DOHH2 (cell line): Measurements from ENCODE around the gene ZNF322.

Experiments used
- H3F3A ChIP-seq: fragments of 200-600 bp; sonication (generic), shearing (Covaris generic); 2 replicates; pipeline ENCODE4 v1.6.0; 2016; ENCODE audit warnings: antibody characterized with exemption, mild to moderate bottlenecking; ENCODE audit not compliant: control insufficient read depth, insufficient read depth
- H3K27ac ChIP-seq: fragments of 200-600 bp; sonication (generic); 2 replicates; pipeline ENCODE4 v1.5.1; 2014; ENCODE audit warnings: low read depth, mild to moderate bottlenecking, low read length, moderate library complexity
- H3K27me3 ChIP-seq: fragments of 200-600 bp; sonication (generic); 2 replicates; pipeline ENCODE4 v1.6.1; 2014; ENCODE audit warnings: mild to moderate bottlenecking, low read length, mixed read lengths; ENCODE audit not compliant: control insufficient read depth
- H3K36me3 ChIP-seq: fragments of 200-600 bp; sonication (generic); 2 replicates; pipeline ENCODE4 v1.6.1; 2014; ENCODE audit warnings: mild to moderate bottlenecking, low read length, moderate library complexity, mixed read lengths; ENCODE audit not compliant: control insufficient read depth
- H3K4me1 ChIP-seq: fragments of 200-600 bp; sonication (generic); 2 replicates; pipeline ENCODE4 v1.6.1; 2014; ENCODE audit warnings: mild to moderate bottlenecking, low read length, mixed read lengths; ENCODE audit not compliant: control insufficient read depth
- H3K4me2 ChIP-seq: fragments of 200-600 bp; sonication (generic); 2 replicates; pipeline ENCODE4 v1.6.0; 2014; ENCODE audit warnings: mild to moderate bottlenecking, low read length, moderate library complexity
- H3K4me3 ChIP-seq: fragments of 200-600 bp; sonication (generic); 2 replicates; pipeline ENCODE4 v1.5.1; 2014; ENCODE audit warnings: mild to moderate bottlenecking, low read length, mixed read lengths
- H3K79me2 ChIP-seq: fragments of 200-600 bp; sonication (generic); 2 replicates; pipeline ENCODE4 v1.6.1; 2014; ENCODE audit warnings: mild to moderate bottlenecking, low read length, mixed read lengths; ENCODE audit not compliant: control insufficient read depth
- H3K9me2 ChIP-seq: fragments of 200-600 bp; sonication (generic); replicated peaks from 2 replicates; pipeline ENCODE4 v1.6.1; 2014; ENCODE audit warnings: mild to moderate bottlenecking, low read length, mixed read lengths; ENCODE audit not compliant: control insufficient read depth
- H3K9me3 ChIP-seq: fragments of 200-600 bp; sonication (generic); 2 replicates; pipeline ENCODE4 v1.6.1; 2014; ENCODE audit warnings: antibody characterized with exemption, low read length, mixed read lengths; ENCODE audit not compliant: control insufficient read depth, insufficient read depth
- H4K20me1 ChIP-seq: fragments of 200-600 bp; sonication (generic); 2 replicates; pipeline ENCODE4 v1.6.0; 2014; ENCODE audit warnings: low read depth, mild to moderate bottlenecking, antibody characterized with exemption, low read length, moderate library complexity; ENCODE audit not compliant: control insufficient read depth, insufficient read depth
- CTCF ChIP-seq: fragments of 200-600 bp; sonication (generic); IDR thresholded peaks from one replicate; pipeline ENCODE4 v1.5.1; 2014; ENCODE audit warnings: antibody characterized with exemption, mild to moderate bottlenecking, low read depth, low read length; ENCODE audit not compliant: poor library complexity, severe bottlenecking
- EZH2phosphoT487 ChIP-seq: fragments of 200-600 bp; sonication (generic); IDR thresholded peaks from 2 replicates; pipeline ENCODE4 v1.6.1; 2017; ENCODE audit warnings: borderline replicate concordance, mild to moderate bottlenecking, antibody characterized with exemption, low read length, moderate library complexity, mixed read lengths

Gene ZNF322

GRCh38 chr6:26594730-26595632 lies 64.6 kb downstream of the ZNF322 start:
- Histone ChIP-seq H3K79me2 (peaks cover 28% of the 10 kb centered on the region), H3K9me3 (no peaks in the 10 kb centered on the region), H3K36me3 (peaks cover 29% of the 10 kb centered on the region), H3K4me3 (peak overlapping the region; percentile 99), H3K4me1 (peaks cover 26% of the 10 kb centered on the region), H3K9me2 (no peaks in the 10 kb centered on the region), H4K20me1 (peaks cover 4% of the 10 kb centered on the region; the same call in 1 of the 2 replicates), H3K27ac (no peak overlapping the region), H3F3A (peaks cover 7% of the 10 kb centered on the region), H3K27me3 (no peaks in the 10 kb centered on the region), H3K4me2 (peak overlapping the region; percentile 97)
- no peak for TF ChIP-seq CTCF
- no peak for TF ChIP-seq EZH2phosphoT487

GRCh38 chr6:26594131-26594498 lies 65.4 kb downstream of the ZNF322 start:
- no peak overlapping the region for H3K4me3 ChIP-seq
- no peak overlapping the region for H3K27ac ChIP-seq
- peaks cover 4% of the 10 kb centered on the region; the same call in 1 of the 2 replicates for H4K20me1 ChIP-seq
- no peaks in the 10 kb centered on the region for H3K9me3 ChIP-seq
- H3K27me3 ChIP-seq: no peaks in the 10 kb centered on the region
- H3K79me2 ChIP-seq: peaks cover 22% of the 10 kb centered on the region
- peaks cover 20% of the 10 kb centered on the region for H3K36me3 ChIP-seq
- no peak for TF ChIP-seq CTCF
- TF ChIP-seq EZH2phosphoT487: no peak
- H3K4me1 ChIP-seq: peaks cover 26% of the 10 kb centered on the region
- peaks cover 7% of the 10 kb centered on the region for H3F3A ChIP-seq
- no peak overlapping the region for H3K4me2 ChIP-seq
- no peaks in the 10 kb centered on the region for H3K9me2 ChIP-seq

- Histone ChIP-seq H3K27me3 (no peaks in the 10 kb centered on the region), H3K27ac (no peak overlapping the region), H4K20me1 (peaks cover 4% of the 10 kb centered on the region; the same call in 1 of the 2 replicates), H3K4me3 (no peak overlapping the region), H3K4me2 (no peak overlapping the region), H3K9me3 (no peaks in the 10 kb centered on the region), H3K4me1 (peaks cover 25% of the 10 kb centered on the region), H3K36me3 (peaks cover 14% of the 10 kb centered on the region), H3K79me2 (peaks cover 18% of the 10 kb centered on the region), H3F3A (peaks cover 7% of the 10 kb centered on the region), H3K9me2 (no peaks in the 10 kb centered on the region)
- TF ChIP-seq EZH2phosphoT487 (no peak), CTCF (no peak)
Measured at GRCh38 chr6:26593278-26594130, 66.0 kb downstream of the ZNF322 start.
